Subcutaneous abdominal adipose tissue (tissue), 5 donors: ENCODE results near the gene ABCF2.

Source experiments
- H3K27ac ChIP-seq: one replicate; pipeline ENCODE4 v1.7.0; 2013; ENCODE audit warnings: low read depth, mild to moderate bottlenecking, inconsistent platforms, low read length, moderate library complexity
- H3K27me3 ChIP-seq, 5 donors: one replicate each; pipeline ENCODE4 v1.7.0; 2013; ENCODE audit warnings: low read length in 5 of 5, inconsistent platforms in 1 of 5; ENCODE audit not compliant: control insufficient read depth in 5 of 5, insufficient read depth in 4 of 5
- H3K36me3 ChIP-seq, 5 donors: one replicate each; pipeline ENCODE4 v1.7.0; 2013; ENCODE audit warnings: low read length in 5 of 5; ENCODE audit not compliant: control insufficient read depth in 5 of 5, insufficient read depth in 5 of 5
- H3K4me1 ChIP-seq, 5 donors: one replicate each; pipeline ENCODE4 v1.7.0; 2013; ENCODE audit warnings: low read length in 5 of 5, mild to moderate bottlenecking in 3 of 5, moderate library complexity in 1 of 5; ENCODE audit not compliant: control insufficient read depth in 5 of 5, insufficient read depth in 5 of 5
- H3K4me3 ChIP-seq, 5 donors: one replicate each; pipeline ENCODE4 v1.7.0; 2013; ENCODE audit warnings: low read length in 5 of 5, low read depth in 1 of 5
- H3K9ac ChIP-seq, 5 donors: one replicate each; pipeline ENCODE4 v1.7.0; 2013; ENCODE audit warnings: low read length in 5 of 5, mild to moderate bottlenecking in 4 of 5, moderate library complexity in 3 of 5
- H3K9me3 ChIP-seq, 5 donors: one replicate each; pipeline ENCODE4 v1.7.0; 2013; ENCODE audit warnings: low read length in 5 of 5; ENCODE audit not compliant: control insufficient read depth in 5 of 5
- donor health status: healthy.
- donor health status: healthy.
- donor health status: healthy.
- donor health status: healthy.
- donor health status: healthy.

The ABCF2 gene

GRCh38 chr7:151210087-151210854, 16.7 kb downstream of the ABCF2 start, which contains the start of gene H2BK1:
Gene H2BK1, minus strand, starts transcription at chr7:151210488. Its CDS starts 170 bp downstream, at chr7:151210318.
- Histone ChIP-seq H3K9ac (no peak within 1 kb of the TSS), H3K27me3 (peaks cover 9 to 15% (median 11%) of the 10 kb centered on the region in 5 donors), H3K27ac (no peak within 1 kb of the TSS), H3K4me1 (no peaks in the 10 kb centered on the region), H3K36me3 (peaks cover 4 to 32% (median 27%) of the 10 kb centered on the region in 5 donors), H3K9me3 (no peaks in the 10 kb centered on the region), H3K4me3 (no peak within 1 kb of the TSS)

DNA sequence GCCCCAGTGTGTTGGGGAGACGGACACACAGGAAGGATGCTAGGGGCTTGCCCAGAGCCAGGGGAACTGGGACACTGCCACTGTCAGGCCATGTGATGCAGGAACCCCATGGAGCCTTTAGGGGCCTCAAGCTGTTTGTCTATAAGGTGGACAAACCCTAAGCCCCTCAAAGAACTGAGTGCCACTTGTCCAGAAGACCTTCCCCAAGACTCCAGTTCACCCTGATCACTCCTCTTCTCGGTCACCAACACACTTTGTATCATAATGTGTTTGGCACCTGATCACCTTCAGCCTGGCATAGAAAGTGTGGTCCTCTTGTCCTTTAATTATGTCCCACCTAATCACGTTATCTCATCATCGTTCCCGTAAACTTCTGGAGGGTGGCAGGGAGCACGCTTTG, 17.4 kb downstream of the ABCF2 start:
- Histone ChIP-seq H3K9ac (no peak overlapping the region), H3K27me3 (peaks cover 11 to 22% (median 16%) of the 10 kb centered on the region in 5 donors), H3K4me1 (no peaks in the 10 kb centered on the region), H3K27ac (no peak overlapping the region), H3K4me3 (no peak overlapping the region), H3K36me3 (peaks cover 4 to 25% (median 21%) of the 10 kb centered on the region in 5 donors), H3K9me3 (no peaks in the 10 kb centered on the region)

- no peak overlapping the region for H3K9ac ChIP-seq
- H3K4me1 ChIP-seq = no peaks in the 10 kb centered on the region
- no peak overlapping the region for H3K4me3 ChIP-seq
- H3K27me3 ChIP-seq = peaks cover 16 to 27% (median 21%) of the 10 kb centered on the region in 5 donors
- no peaks in the 10 kb centered on the region for H3K9me3 ChIP-seq
- no peak overlapping the region for H3K27ac ChIP-seq
- H3K36me3 ChIP-seq = peaks cover 0 to 13% (median 8%) of the 10 kb centered on the region in 5 donors
Observed at GRCh38 chr7:151208253-151208862, 18.6 kb downstream of the ABCF2 start.

DNA sequence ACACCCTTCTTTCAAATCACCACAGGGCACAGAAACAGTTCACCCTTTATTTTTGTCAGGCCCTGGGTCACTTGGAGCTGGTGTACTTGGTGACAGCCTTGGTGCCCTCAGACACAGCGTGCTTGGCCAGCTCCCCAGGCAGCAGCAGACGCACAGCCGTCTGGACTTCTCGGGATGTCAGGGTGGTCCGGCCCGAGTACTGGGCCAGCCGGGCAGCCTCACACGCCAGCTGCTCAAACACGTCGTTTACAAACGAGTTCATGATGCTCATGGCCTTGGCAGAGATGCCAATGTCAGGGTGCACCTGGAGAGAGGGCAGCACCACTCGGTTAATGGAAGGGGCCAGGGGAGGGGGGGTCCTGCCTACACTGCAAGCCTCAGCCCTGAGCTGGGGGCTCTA, 19.2 kb downstream of the ABCF2 start:
- no peak overlapping the region for H3K9ac ChIP-seq
- H3K27me3 ChIP-seq = peaks cover 19 to 27% (median 21%) of the 10 kb centered on the region in 5 donors

GRCh38 chr7:151207315-151207714, 19.7 kb downstream of the ABCF2 start:
- Histone ChIP-seq H3K27ac (no peak overlapping the region), H3K9ac (no peak overlapping the region), H3K4me3 (no peak overlapping the region), H3K27me3 (peaks cover 19 to 27% (median 21%) of the 10 kb centered on the region in 5 donors), H3K9me3 (no peaks in the 10 kb centered on the region), H3K36me3 (peaks cover 0 to 2% (median 0%) of the 10 kb centered on the region in 5 donors), H3K4me1 (no peaks in the 10 kb centered on the region)

More for the DNA sequence above, 19.2 kb downstream of the ABCF2 start:
- peaks cover 0 to 7% (median 3%) of the 10 kb centered on the region in 5 donors for H3K36me3 ChIP-seq
- no peak overlapping the region for H3K27ac ChIP-seq
- no peaks in the 10 kb centered on the region for H3K4me1 ChIP-seq
- H3K9me3 ChIP-seq = no peaks in the 10 kb centered on the region
- H3K4me3 ChIP-seq = no peak overlapping the region

- Histone ChIP-seq H3K9ac (no peak overlapping the region), H3K27ac (no peak overlapping the region), H3K4me1 (no peaks in the 10 kb centered on the region), H3K36me3 (no peaks in the 10 kb centered on the region), H3K27me3 (peaks cover 19 to 27% (median 21%) of the 10 kb centered on the region in 5 donors), H3K9me3 (no peaks in the 10 kb centered on the region), H3K4me3 (no peak overlapping the region)
Observed at GRCh38 chr7:151206914-151207313, 20.1 kb downstream of the ABCF2 start.

- no peak overlapping the region for H3K27ac ChIP-seq
- no peak overlapping the region for H3K4me3 ChIP-seq
Observed at GRCh38 chr7:151205730-151206129, 21.3 kb downstream of the ABCF2 start.

DNA sequence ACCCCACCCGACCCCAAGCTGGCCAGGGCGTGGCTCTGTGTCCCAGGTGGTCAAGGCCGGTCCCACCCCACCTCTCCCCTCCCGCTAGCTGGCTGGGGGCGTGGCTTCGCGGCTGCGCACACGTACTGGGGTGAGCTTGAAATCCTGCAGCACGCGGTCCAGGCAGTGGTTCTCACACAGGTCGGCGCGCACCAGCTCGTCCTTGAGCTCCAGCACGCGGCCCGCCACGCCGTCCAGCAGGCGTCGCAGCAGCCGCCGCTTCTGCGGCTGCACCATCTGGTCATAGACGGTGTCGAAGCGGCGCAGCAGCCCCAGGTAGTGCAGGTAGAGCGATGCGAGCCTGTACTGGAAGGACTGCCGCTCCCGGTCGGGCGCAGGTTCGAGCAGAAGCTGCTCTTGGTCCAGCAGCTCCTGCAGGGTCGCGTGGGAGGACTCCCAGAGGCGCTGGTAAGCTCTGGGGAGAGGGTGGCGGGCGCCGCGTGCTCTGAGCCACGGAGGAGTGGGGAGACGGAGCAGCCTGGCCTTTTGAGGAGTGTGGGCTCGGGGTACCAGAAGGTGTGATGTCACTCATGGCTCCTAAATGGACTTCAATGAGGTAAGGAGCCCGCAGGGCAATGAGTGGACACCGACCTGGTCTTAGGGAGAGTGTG, 22.5 kb downstream of the ABCF2 start:
- Histone ChIP-seq H3K27me3 (peaks cover 19 to 27% (median 21%) of the 10 kb centered on the region in 5 donors), H3K4me3 (no peak overlapping the region), H3K36me3 (no peaks in the 10 kb centered on the region), H3K9ac (no peak overlapping the region), H3K27ac (no peak overlapping the region), H3K4me1 (peaks cover 0 to 8% (median 6%) of the 10 kb centered on the region in 5 donors), H3K9me3 (no peaks in the 10 kb centered on the region)

More at GRCh38 chr7:151205730-151206129, 21.3 kb downstream of the ABCF2 start:
- H3K9me3 ChIP-seq = no peaks in the 10 kb centered on the region
- H3K36me3 ChIP-seq = no peaks in the 10 kb centered on the region
- H3K27me3 ChIP-seq = peaks cover 19 to 27% (median 21%) of the 10 kb centered on the region in 5 donors
- no peaks in the 10 kb centered on the region for H3K4me1 ChIP-seq
- H3K9ac ChIP-seq = no peak overlapping the region

DNA sequence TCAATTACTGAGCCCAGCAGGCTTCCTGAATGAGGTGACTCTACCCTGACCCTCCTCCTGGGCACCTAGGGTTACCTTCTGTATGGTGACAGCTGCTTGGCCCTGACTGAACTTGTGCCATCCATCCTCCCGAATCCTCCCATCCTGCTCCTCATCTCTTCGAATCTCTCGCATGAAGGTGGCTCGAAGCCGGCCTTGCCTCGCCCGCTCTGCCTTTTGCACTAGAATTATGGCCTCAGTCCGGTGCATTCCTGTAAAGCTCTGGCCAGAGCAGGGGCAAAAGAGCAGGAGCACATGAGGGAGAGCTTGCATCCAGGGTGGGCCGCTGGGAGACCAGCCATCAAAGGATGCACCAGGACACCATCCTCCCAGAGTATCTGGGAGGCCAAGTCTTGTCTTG, 24.2 kb downstream of the ABCF2 start:
- Histone ChIP-seq H3K4me3 (no peak overlapping the region), H3K9me3 (no peaks in the 10 kb centered on the region), H3K27me3 (peaks cover 19 to 27% (median 21%) of the 10 kb centered on the region in 5 donors)

More for the DNA sequence above, 24.2 kb downstream of the ABCF2 start:
- H3K9ac ChIP-seq = no peak overlapping the region
- peaks cover 0 to 14% (median 8%) of the 10 kb centered on the region in 5 donors for H3K4me1 ChIP-seq
- no peak overlapping the region for H3K27ac ChIP-seq
- H3K36me3 ChIP-seq = no peaks in the 10 kb centered on the region
